Gastrocnemius medialis (tissue), 4 donors: ENCODE measurements around the gene TMEM163. TPM values are rescaled to one million over a fixed set of nuclear protein-coding genes. Genes with fewer than 3 reads are reported as not detected.

Experiments used
- ATAC-seq, 2 donors: fragments of 150-250 bp; one replicate each; pipeline ENCODE4 v1.9.1; 2016
- DNase-seq, 2 donors: peaks; one replicate each; pipeline ENCODE4 v3.0.0-alpha.2; 2019
- H3K27ac ChIP-seq, 4 donors: fragments of 200-600 bp; sonication (generic); 1 replicate in 1 of 4; 2 replicates in 3 of 4; pipeline ENCODE4 v1.5.1; 2016 to 2018; ENCODE audit warnings: mild to moderate bottlenecking in 2 of 4, moderate library complexity in 1 of 4
- H3K27me3 ChIP-seq, 3 donors: fragments of 200-600 bp; sonication (generic) in 2 of 3; 1 replicate in 1 of 3; 2 replicates in 2 of 3; pipeline versions ENCODE4 v1.5.1 to v1.6.0; 2016 to 2019; ENCODE audit warnings: mild to moderate bottlenecking in 1 of 3, moderate library complexity in 1 of 3
- H3K36me3 ChIP-seq, 2 donors: fragments of 200-600 bp; sonication (generic) in 1 of 2; one replicate each; pipeline ENCODE4 v1.5.1; 2017 to 2018
- H3K4me1 ChIP-seq, 2 donors: fragments of 200-600 bp; sonication (generic) in 1 of 2; one replicate each; pipeline ENCODE4 v1.5.1; 2016 to 2017; ENCODE audit warnings: mild to moderate bottlenecking in 2 of 2
- H3K4me3 ChIP-seq, 4 donors: fragments of 200-600 bp; sonication (generic) in 3 of 4; 1 replicate in 1 of 4; 2 replicates in 3 of 4; pipeline ENCODE4 v1.5.1; 2016 to 2019; ENCODE audit warnings: mild to moderate bottlenecking in 2 of 4
- H3K9me3 ChIP-seq, 3 donors: fragments of 200-600 bp; sonication (generic) in 2 of 3; 1 replicate in 1 of 3; 2 replicates in 2 of 3; pipeline ENCODE4 v1.5.1; 2016 to 2019
- CTCF ChIP-seq, 5 experiments: fragments of 450-650 bp in 3 of 5; fragments of 200-600 bp in 2 of 5; sonication (generic) in 2 of 5; IDR thresholded peaks in 4 of 5; conservative IDR thresholded peaks in 1 of 5; 1 replicate in 4 of 5; 2 replicates in 1 of 5; pipeline ENCODE4 v1.5.1; 2016 to 2019; ENCODE audit warnings: antibody characterized with exemption in 5 of 5, mild to moderate bottlenecking in 3 of 5, moderate library complexity in 3 of 5
- POLR2A ChIP-seq, 2 donors: fragments of 450-650 bp; IDR thresholded peaks; one replicate each; pipeline ENCODE4 v1.6.1; 2017; ENCODE audit warnings: antibody characterized with exemption in 2 of 2, mild to moderate bottlenecking in 2 of 2, moderate library complexity in 2 of 2
- in situ Hi-C, 4 donors: fragments of 200-750 bp; cut with MboI; loops; one replicate each; pipeline versions ENCODE4 v1.15.0 to v1.8.0; 2017; ENCODE audit warnings: low sequenced_read_pairs in 4 of 4
- intact Hi-C: fragments of 100-400 bp; cut with DNase I; formaldehyde crosslinking; loops from one replicate; pipeline ENCODE4 v1.15.1; 2023; ENCODE audit warnings: low total_unique reads
- total RNA-seq, 4 donors: library from RNA; depleted of rRNA; stranded (reverse); fragments of >200 nt; gene quantifications; one replicate each; pipeline versions ENCODE4 v1.1.0 to v1.2.3, GENCODE V29; 2016

Gene TMEM163
- total RNA-seq, 4 donors from 2014 or later: not detected

- Histone ChIP-seq H3K4me3 (no peak overlapping the region), H3K27me3 (no peaks in the 10 kb centered on the region), H3K36me3 (no peaks in the 10 kb centered on the region), H3K9me3 (no peaks in the 10 kb centered on the region), H3K4me1 (no peaks in the 10 kb centered on the region), H3K27ac (no peak overlapping the region)
- no peak for DNase-seq
- in situ Hi-C loops: no loop called here
- TF ChIP-seq CTCF (IDR thresholded peaks at IDR 0.05 in 4 of 5, conservative IDR thresholded peaks at IDR 0.05 in 1 of 5): no peak
- intact Hi-C loops: no loop called here
- no peak for ATAC-seq
Measured at GRCh38 chr2:134599236-134599635, 119.6 kb downstream of the TMEM163 start.

DNA sequence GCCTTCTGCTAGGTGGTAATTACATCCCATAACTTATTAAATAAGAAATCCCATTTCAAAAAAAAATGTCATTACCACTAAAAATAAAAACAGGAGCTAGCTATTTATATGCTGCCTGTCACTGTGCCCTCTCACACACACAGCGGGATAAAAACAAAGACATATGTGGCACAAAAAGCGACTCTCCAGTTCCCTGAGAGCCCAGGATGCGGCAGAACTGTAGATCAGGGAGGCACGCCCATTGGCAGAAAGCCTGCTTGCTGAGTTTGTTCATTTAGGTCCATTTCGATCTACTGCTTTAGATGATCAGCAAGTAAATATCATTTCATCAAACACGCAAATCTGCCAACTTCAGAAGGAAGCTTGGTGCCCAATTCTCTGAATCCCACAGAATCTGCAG is 124.4 kb downstream of the TMEM163 start:
- no peaks in the 10 kb centered on the region for H3K27me3 ChIP-seq
- no peak for TF ChIP-seq POLR2A (IDR thresholded peaks at IDR 0.05)
- no peak for TF ChIP-seq CTCF (IDR thresholded peaks at IDR 0.05 in 4 of 5, conservative IDR thresholded peaks at IDR 0.05 in 1 of 5)

GRCh38 chr2:134593519-134593918 is 125.3 kb downstream of the TMEM163 start:
- in situ Hi-C loops: no loop called here

More for the DNA sequence above, 124.4 kb downstream of the TMEM163 start:
- Histone ChIP-seq H3K9me3 (no peaks in the 10 kb centered on the region), H3K36me3 (no peaks in the 10 kb centered on the region), H3K27ac (no peak overlapping the region), H3K4me3 (no peak overlapping the region), H3K4me1 (no peaks in the 10 kb centered on the region)
- DNase-seq (no peak), ATAC-seq (no peak)
- intact Hi-C loops (no loop called here), in situ Hi-C loops (no loop called here)

DNA sequence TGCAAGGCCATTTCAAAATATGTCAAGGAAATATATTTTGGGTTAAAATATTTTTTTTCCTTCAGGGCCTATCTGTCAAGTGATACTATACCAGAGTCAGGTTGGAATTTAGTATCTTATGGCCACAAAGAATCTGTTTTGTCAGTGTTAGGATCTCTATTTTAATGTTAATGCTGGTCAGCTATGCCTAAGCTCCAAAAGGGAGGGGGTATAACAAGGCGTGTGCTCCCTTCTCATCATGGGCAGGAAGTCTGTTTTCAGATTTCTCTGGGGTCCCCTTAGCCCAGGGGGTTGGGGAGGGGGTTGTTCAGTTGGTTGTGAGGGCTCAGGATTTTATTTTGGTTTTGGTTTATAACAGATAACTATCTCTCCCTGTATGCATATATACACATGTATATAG is 126.4 kb downstream of the TMEM163 start:
- TF ChIP-seq POLR2A (IDR thresholded peaks at IDR 0.05): no peak
- in situ Hi-C loops (no loop called here), intact Hi-C loops (no loop called here)
- Histone ChIP-seq H3K27ac (no peak overlapping the region), H3K4me1 (no peaks in the 10 kb centered on the region), H3K27me3 (no peaks in the 10 kb centered on the region), H3K9me3 (no peaks in the 10 kb centered on the region), H3K4me3 (no peak overlapping the region), H3K36me3 (no peaks in the 10 kb centered on the region)
- DNase-seq (no peak), ATAC-seq (no peak)

More at GRCh38 chr2:134593519-134593918, 125.3 kb downstream of the TMEM163 start:
- TF ChIP-seq POLR2A (IDR thresholded peaks at IDR 0.05) (no peak), CTCF (IDR thresholded peaks at IDR 0.05 in 4 of 5, conservative IDR thresholded peaks at IDR 0.05 in 1 of 5) (no peak)
- H3K36me3 ChIP-seq: no peaks in the 10 kb centered on the region
- H3K27me3 ChIP-seq: no peaks in the 10 kb centered on the region
- no peak for DNase-seq
- H3K9me3 ChIP-seq: no peaks in the 10 kb centered on the region
- no peaks in the 10 kb centered on the region for H3K4me1 ChIP-seq
- H3K4me3 ChIP-seq: no peak overlapping the region
- intact Hi-C loops: no loop called here
- no peak overlapping the region for H3K27ac ChIP-seq
- no peak for ATAC-seq

GRCh38 chr2:134591526-134591925 is 127.3 kb downstream of the TMEM163 start:
- no peak for TF ChIP-seq CTCF (IDR thresholded peaks at IDR 0.05 in 4 of 5, conservative IDR thresholded peaks at IDR 0.05 in 1 of 5)
- TF ChIP-seq POLR2A (IDR thresholded peaks at IDR 0.05): no peak
- in situ Hi-C loops: no loop called here

More at GRCh38 chr2:134591526-134591925, 127.3 kb downstream of the TMEM163 start:
- Histone ChIP-seq H3K4me1 (no peaks in the 10 kb centered on the region), H3K9me3 (no peaks in the 10 kb centered on the region), H3K27me3 (no peaks in the 10 kb centered on the region), H3K36me3 (no peaks in the 10 kb centered on the region), H3K27ac (no peak overlapping the region), H3K4me3 (no peak overlapping the region)
- ATAC-seq (no peak), DNase-seq (no peak)
- intact Hi-C loops: no loop called here
